ENCODE measurements around the gene HS6ST1.

DNA sequence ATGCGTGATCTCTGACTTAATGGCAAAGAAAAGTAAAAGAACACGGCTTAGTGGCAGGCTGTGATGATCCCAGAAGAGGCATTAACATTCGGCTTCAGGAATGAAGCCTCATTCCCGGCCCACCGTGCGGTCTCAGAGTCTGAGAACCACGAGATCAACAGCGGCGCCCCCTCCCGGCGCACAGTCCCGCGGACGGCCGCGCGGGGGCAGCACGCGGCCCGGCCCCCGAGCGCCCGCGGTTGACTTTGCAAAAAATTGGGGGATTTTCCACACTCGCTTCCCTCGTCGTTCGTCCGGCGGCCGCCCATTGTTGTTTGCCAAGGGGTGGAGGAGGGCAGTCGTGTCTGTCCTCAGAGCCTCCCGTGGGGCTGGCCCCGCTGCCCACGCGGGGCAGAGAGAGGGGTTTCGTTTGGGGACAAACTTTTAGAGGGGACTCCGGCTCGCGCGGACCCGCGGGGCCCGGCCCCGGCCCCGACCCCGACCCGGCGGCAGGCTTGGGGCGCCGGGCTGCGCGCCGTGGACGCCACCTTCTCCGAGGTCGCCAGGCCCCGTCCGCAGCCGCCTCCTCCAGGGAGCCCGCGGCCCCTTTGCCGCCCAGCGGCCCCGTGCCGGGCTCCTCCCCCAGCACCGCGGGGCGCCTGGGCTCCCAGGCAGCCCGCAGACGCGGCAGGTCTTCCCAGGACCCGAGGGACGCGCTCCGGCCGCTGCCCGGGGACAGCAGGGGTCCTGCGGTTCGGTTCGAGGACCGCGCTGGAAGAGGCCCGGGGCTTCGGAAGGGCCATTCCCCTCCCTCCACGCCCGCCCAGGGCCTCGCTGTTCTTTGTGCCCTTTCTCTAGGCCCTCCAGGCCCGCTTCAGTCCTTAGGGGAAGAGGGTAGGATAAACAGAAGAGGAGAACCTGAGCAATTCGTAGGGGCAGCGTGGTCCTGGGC, 3.4 kb upstream of the HS6ST1 start:
- TF ChIP-seq, protein P1, sequence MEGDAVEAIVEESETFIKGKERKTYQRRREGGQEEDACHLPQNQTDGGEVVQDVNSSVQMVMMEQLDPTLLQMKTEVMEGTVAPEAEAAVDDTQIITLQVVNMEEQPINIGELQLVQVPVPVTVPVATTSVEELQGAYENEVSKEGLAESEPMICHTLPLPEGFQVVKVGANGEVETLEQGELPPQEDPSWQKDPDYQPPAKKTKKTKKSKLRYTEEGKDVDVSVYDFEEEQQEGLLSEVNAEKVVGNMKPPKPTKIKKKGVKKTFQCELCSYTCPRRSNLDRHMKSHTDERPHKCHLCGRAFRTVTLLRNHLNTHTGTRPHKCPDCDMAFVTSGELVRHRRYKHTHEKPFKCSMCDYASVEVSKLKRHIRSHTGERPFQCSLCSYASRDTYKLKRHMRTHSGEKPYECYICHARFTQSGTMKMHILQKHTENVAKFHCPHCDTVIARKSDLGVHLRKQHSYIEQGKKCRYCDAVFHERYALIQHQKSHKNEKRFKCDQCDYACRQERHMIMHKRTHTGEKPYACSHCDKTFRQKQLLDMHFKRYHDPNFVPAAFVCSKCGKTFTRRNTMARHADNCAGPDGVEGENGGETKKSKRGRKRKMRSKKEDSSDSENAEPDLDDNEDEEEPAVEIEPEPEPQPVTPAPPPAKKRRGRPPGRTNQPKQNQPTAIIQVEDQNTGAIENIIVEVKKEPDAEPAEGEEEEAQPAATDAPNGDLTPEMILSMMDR (IDR thresholded peaks at IDR 0.05): peak; percentile 96 to 100 (median 98)
- TF ChIP-seq POLR2A (IDR thresholded peaks at IDR 0.05): peak; percentile 37

All from right lobe of liver (tissue), 4 donors.